ENCODE data around the gene CLCN6.

DNA sequence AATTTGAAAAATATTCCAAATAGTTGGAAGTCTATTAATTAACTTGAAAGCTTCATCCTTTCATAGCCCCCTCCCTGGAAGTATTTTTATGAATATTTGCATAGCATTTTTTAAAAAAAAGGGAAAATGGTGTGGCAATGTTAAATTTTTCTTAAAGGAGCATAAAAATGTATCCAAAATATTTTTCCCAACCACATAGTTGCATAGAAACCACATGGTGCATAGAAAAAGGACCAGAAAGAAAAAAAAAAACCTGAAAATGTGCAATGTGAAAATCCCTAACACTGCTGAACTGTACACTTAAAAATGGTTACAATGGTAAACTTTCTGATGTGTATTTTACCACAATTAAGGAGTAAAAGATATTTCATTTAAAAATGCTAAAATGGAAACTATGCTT lies 36.0 kb upstream of the CLCN6 start:
- TF ChIP-seq, protein P1, sequence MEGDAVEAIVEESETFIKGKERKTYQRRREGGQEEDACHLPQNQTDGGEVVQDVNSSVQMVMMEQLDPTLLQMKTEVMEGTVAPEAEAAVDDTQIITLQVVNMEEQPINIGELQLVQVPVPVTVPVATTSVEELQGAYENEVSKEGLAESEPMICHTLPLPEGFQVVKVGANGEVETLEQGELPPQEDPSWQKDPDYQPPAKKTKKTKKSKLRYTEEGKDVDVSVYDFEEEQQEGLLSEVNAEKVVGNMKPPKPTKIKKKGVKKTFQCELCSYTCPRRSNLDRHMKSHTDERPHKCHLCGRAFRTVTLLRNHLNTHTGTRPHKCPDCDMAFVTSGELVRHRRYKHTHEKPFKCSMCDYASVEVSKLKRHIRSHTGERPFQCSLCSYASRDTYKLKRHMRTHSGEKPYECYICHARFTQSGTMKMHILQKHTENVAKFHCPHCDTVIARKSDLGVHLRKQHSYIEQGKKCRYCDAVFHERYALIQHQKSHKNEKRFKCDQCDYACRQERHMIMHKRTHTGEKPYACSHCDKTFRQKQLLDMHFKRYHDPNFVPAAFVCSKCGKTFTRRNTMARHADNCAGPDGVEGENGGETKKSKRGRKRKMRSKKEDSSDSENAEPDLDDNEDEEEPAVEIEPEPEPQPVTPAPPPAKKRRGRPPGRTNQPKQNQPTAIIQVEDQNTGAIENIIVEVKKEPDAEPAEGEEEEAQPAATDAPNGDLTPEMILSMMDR (conservative IDR thresholded peaks at IDR 0.05 in 1 of 2, IDR thresholded peaks at IDR 0.05 in 1 of 2; ENCODE audit: extremely low read depth in 1 of 2, insufficient read depth in 1 of 2, low read depth in 1 of 2, low read length in 2 of 2), result no peak
- no peak for TF ChIP-seq EZH2 (IDR thresholded peaks at IDR 0.05; ENCODE audit: borderline replicate concordance, low read length)
